Transverse colon (tissue), 4 donors: Measurements from ENCODE around the gene ARHGEF4. TPM values are rescaled to one million over a fixed set of nuclear protein-coding genes. Genes with fewer than 3 reads are reported as not detected.

Source experiments
- DNase-seq: peaks from one replicate; pipeline ENCODE4 v3.0.0-alpha.2; 2019
- H3K27ac ChIP-seq, 4 donors: fragments of 200-600 bp; sonication (generic); 2 replicates each; pipeline ENCODE4 v1.5.1; 2016 to 2018; ENCODE audit warnings: inconsistent platforms in 4 of 4
- H3K27me3 ChIP-seq: fragments of 200-600 bp; sonication (generic); 2 replicates; pipeline ENCODE4 v1.5.1; 2017; ENCODE audit warnings: inconsistent platforms
- H3K36me3 ChIP-seq, 4 donors: fragments of 200-600 bp; sonication (generic); 2 replicates each; pipeline ENCODE4 v1.5.1; 2017 to 2019; ENCODE audit warnings: inconsistent platforms in 4 of 4
- H3K4me1 ChIP-seq, 4 donors: fragments of 200-600 bp; sonication (generic); 2 replicates each; pipeline ENCODE4 v1.5.1; 2017 to 2020; ENCODE audit warnings: inconsistent platforms in 4 of 4
- H3K4me3 ChIP-seq, 4 donors: fragments of 200-600 bp; sonication (generic); 1 replicate in 1 of 4; 2 replicates in 3 of 4; pipeline versions ENCODE4 v1.5.1 to v1.6.1; 2017 to 2019; ENCODE audit warnings: inconsistent platforms in 4 of 4
- H3K9me3 ChIP-seq, 2 donors: fragments of 200-600 bp; sonication (generic); 2 replicates each; pipeline ENCODE4 v1.5.1; 2017 to 2019; ENCODE audit warnings: inconsistent platforms in 2 of 2
- EP300 ChIP-seq: sonication (generic); formaldehyde crosslinking; IDR thresholded peaks from one replicate; pipeline ENCODE4 v1.6.1; 2017; ENCODE audit warnings: antibody characterized with exemption, low read depth
- POLR2A ChIP-seq: fragments of 450-650 bp; IDR thresholded peaks from one replicate; pipeline ENCODE4 v1.6.1; 2016; ENCODE audit warnings: antibody characterized with exemption, mild to moderate bottlenecking, moderate library complexity
- POLR2AphosphoS5 ChIP-seq, 3 donors: sonication (generic); formaldehyde crosslinking; IDR thresholded peaks; one replicate each; pipeline ENCODE4 v1.6.1; 2016; ENCODE audit warnings: antibody characterized with exemption in 3 of 3
- WGBS, 2 donors: methylation state at CpG; one replicate each; pipeline ENCODE4 v1.1.5; 2018; ENCODE audit warnings: low coverage in 1 of 2; 5-methylcytosine and 5-hydroxymethylcytosine counted together
- in situ Hi-C, 4 donors: fragments of 200-750 bp; cut with MboI; loops; one replicate each; pipeline versions ENCODE4 v1.15.0 to v1.15.1; 2017; ENCODE audit warnings: low sequenced_read_pairs in 3 of 4, low pct_ligation_motif_present in 1 of 4, low pct_unique_long_range_greater_than_20kb in 1 of 4
- intact Hi-C: fragments of 100-400 bp; cut with DNase I; formaldehyde crosslinking; loops from one replicate; pipeline ENCODE4 v1.15.1; 2023; ENCODE audit warnings: low total_unique reads
- total RNA-seq, 4 donors: library from RNA; depleted of rRNA; stranded (reverse); fragments of >200 nt; gene quantifications; one replicate each; pipeline ENCODE4 v1.1.0, GENCODE V29; 2016
- TF ChIP-seq, protein P1 (sequence below), 5 experiments: fragments of 200-600 bp in 3 of 5; fragments of 450-650 bp in 2 of 5; sonication (generic) in 3 of 5; IDR thresholded peaks; 1 replicate in 2 of 5; 2 replicates in 3 of 5; pipeline ENCODE4 v1.5.1; 2016 to 2017; ENCODE audit warnings: antibody characterized with exemption in 5 of 5, inconsistent platforms in 3 of 5, mild to moderate bottlenecking in 2 of 5, moderate library complexity in 1 of 5

Gene ARHGEF4
- total RNA-seq, 4 donors from 2014 or later, result 1.2 to 16.8 (median 1.7) TPM

DNA sequence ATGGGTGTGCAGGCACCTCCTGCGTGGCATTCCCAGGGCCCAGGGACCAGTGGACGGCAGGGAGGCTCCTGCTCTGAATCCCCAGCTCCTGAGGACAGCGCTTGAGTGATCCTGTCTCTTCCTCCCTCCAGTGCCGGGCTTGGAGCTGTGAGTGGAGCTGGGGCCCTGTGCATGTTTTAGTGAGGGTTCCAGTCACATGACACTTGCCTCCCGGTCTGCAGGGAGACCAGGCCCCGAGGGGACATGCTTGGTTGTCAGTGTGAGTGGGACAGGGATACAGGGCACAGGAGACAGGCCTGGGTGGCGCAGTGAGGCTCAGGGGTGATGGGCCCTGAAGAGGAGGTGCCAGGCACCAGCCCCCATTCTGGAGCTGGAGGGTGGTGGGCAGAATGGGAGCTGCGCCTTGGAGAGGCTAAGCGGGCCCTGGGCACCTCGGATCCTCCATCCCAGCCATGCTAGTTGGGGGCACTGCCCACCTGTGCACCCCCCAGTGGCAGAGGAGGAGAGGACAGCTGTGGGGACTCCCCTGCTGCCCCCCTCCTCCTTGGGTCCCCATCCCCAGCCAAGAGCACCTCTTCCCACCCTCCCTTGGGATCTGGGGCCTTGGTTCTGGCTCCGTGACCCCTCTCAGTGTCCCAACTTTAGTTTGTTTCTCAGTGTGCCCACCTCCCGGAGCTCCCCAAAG lies 12.0 kb downstream of the ARHGEF4 start:
- Histone ChIP-seq H3K4me1 (no peaks in the 10 kb centered on the region), H3K27ac (no peak overlapping the region), H3K27me3 (no peaks in the 10 kb centered on the region), H3K4me3 (no peak overlapping the region), H3K9me3 (no peaks in the 10 kb centered on the region), H3K36me3 (no peaks in the 10 kb centered on the region)
- no peak for DNase-seq
- in situ Hi-C loops, result no loop called here
- TF ChIP-seq POLR2AphosphoS5 (IDR thresholded peaks at IDR 0.05) (no peak), EP300 (no peak), POLR2A (no peak)
- TF ChIP-seq, protein P1, sequence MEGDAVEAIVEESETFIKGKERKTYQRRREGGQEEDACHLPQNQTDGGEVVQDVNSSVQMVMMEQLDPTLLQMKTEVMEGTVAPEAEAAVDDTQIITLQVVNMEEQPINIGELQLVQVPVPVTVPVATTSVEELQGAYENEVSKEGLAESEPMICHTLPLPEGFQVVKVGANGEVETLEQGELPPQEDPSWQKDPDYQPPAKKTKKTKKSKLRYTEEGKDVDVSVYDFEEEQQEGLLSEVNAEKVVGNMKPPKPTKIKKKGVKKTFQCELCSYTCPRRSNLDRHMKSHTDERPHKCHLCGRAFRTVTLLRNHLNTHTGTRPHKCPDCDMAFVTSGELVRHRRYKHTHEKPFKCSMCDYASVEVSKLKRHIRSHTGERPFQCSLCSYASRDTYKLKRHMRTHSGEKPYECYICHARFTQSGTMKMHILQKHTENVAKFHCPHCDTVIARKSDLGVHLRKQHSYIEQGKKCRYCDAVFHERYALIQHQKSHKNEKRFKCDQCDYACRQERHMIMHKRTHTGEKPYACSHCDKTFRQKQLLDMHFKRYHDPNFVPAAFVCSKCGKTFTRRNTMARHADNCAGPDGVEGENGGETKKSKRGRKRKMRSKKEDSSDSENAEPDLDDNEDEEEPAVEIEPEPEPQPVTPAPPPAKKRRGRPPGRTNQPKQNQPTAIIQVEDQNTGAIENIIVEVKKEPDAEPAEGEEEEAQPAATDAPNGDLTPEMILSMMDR (IDR thresholded peaks at IDR 0.05), result no peak
- 80% methylated on average over 8 of the region's 12 CpGs; no CpG with 5 or more reads in 1 of the 2 donors for WGBS, 2 donors
- intact Hi-C loops, result no loop called here

DNA sequence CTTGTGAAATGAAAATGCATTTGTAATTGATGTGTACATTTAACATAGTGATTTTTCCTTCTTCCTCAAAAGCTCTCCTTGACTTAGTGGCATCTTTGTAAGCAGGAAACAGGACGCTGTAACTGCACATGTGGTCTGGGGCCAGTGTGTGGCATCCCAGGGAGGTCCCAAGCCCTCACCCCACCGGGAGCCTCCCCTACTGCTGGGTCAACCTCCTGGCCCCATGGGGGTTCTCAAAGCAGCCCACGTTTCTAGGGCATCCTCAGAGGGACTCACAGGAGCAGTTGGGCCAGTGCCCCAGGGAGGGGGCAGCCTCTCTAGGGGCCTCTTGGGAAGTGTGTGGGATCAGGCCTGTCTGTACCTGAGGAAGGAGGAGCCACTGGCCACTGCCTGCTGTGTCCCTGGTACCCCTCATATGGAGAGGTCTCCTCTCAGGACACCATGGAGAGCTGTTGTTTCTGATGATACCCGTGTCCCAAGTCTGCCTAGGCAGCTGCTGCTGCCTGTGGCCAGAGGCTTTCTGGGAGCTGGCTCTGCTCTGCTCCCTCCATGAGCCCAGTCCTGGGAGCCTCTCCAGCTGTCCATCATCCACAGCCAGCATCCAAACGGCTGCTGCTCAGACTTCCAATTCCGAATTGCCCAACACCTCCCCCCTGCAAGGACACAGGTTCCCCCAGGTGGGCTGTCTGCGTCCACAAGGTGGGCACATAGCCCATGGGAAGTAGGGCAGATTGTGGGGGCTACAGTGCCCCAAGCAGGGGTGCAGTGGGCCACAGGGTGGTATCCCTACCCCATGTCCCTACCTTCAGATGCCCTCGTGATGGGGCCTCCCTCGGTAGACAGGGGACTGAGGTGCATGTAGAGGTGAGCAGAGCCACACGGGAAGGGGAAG lies 13.4 kb downstream of the ARHGEF4 start:
- H3K27me3 ChIP-seq, result no peaks in the 10 kb centered on the region
- 79 to 100% methylated on average over 1 to 10 of the region's 10 CpGs for WGBS, 2 donors
- in situ Hi-C loops, result no loop called here

DNA sequence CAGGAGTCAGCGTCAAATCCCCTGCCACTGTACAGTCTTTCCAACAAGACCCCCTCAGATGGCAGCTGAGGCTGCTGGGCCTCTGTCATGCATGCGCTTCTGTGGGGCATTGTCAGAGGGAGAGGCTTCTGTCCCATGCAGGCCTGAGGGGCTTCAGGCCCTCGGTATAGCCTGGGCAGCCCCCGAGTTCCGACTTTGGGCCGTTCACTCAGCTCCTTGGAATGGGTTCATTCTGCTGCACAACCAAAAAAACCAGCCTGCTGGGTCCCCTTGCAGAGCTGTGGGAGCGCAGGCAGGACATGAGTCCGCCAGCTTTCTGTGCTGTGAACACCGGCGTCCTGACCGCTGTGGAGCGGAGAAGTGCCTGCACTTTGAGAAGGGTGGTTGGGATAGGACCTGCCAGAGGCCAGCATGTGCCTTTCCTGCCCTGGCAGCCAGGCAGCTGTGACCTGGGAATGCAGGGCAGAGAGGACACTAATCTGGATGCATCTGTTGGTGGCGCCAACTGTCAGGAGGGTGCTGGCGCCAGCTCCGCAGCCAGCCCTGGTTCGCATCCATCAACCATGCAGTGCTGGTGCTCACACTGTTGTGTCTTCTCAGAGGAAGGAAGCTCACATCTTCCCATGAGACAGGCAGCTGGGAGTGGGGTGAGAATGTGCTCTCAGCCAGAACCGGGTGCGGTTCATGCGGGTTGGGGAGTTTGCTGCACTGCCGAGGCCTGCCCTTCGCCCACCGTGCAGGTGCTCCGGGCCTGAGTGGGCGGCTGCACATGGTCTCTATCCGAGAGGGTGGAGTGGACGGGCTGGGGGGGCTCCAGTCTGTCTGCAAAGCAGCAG lies 14.3 kb downstream of the ARHGEF4 start:
- no peaks in the 10 kb centered on the region for H3K36me3 ChIP-seq
- no peak overlapping the region for H3K4me3 ChIP-seq
- no peaks in the 10 kb centered on the region for H3K4me1 ChIP-seq
- intact Hi-C loops (no loop called here), in situ Hi-C loops (no loop called here)
- no peak overlapping the region for H3K27ac ChIP-seq
- WGBS, 2 donors, result 78% methylated on average over 16 of the region's 26 CpGs; no CpG with 5 or more reads in 1 of the 2 donors
- no peaks in the 10 kb centered on the region for H3K27me3 ChIP-seq
- DNase-seq, result no peak
- TF ChIP-seq POLR2AphosphoS5 (IDR thresholded peaks at IDR 0.05) (no peak), POLR2A (no peak), EP300 (no peak)
- TF ChIP-seq, protein P1 (IDR thresholded peaks at IDR 0.05), result no peak
- no peaks in the 10 kb centered on the region for H3K9me3 ChIP-seq

More for the DNA sequence above, 13.4 kb downstream of the ARHGEF4 start:
- H3K9me3 ChIP-seq, result no peaks in the 10 kb centered on the region
- TF ChIP-seq POLR2AphosphoS5 (IDR thresholded peaks at IDR 0.05), result no peak
- TF ChIP-seq POLR2A, result no peak
- TF ChIP-seq, protein P1 (IDR thresholded peaks at IDR 0.05), result no peak
- TF ChIP-seq EP300, result no peak
- H3K4me3 ChIP-seq, result no peak overlapping the region
- DNase-seq, result no peak
- H3K36me3 ChIP-seq, result no peaks in the 10 kb centered on the region
- no peaks in the 10 kb centered on the region for H3K4me1 ChIP-seq
- intact Hi-C loops, result no loop called here
- no peak overlapping the region for H3K27ac ChIP-seq
